Tibial artery (tissue), 4 donors: ENCODE data around the gene GZMM.

Experiments
- DNase-seq, 2 donors: peaks; one replicate each; pipeline ENCODE4 v3.0.0-alpha.2; 2019
- H3K27ac ChIP-seq, 2 donors: fragments of 200-600 bp; sonication (generic) in 1 of 2; 1 replicate in 1 of 2; 2 replicates in 1 of 2; pipeline ENCODE4 v1.5.1; 2018 to 2019; ENCODE audit warnings: mild to moderate bottlenecking in 1 of 2
- H3K27me3 ChIP-seq, 2 donors: fragments of 200-600 bp; sonication (generic) in 1 of 2; one replicate each; pipeline versions ENCODE4 v1.5.1 to v1.6.0; 2016 to 2019
- H3K36me3 ChIP-seq, 3 donors: fragments of 200-600 bp; sonication (generic) in 2 of 3; one replicate each; pipeline ENCODE4 v1.5.1; 2016 to 2019; ENCODE audit warnings: mild to moderate bottlenecking in 2 of 3
- H3K4me1 ChIP-seq, 4 donors: fragments of 200-600 bp; sonication (generic) in 2 of 4; 1 replicate in 3 of 4; 2 replicates in 1 of 4; pipeline ENCODE4 v1.5.1; 2016 to 2019
- H3K4me3 ChIP-seq, 2 donors: fragments of 200-600 bp; sonication (generic) in 1 of 2; 1 replicate in 1 of 2; 2 replicates in 1 of 2; pipeline ENCODE4 v1.5.1; 2018 to 2019; ENCODE audit warnings: mild to moderate bottlenecking in 2 of 2
- H3K9me3 ChIP-seq, 3 donors: fragments of 200-600 bp; sonication (generic) in 1 of 3; one replicate each; pipeline ENCODE4 v1.5.1; 2016 to 2019
- CTCF ChIP-seq, 2 experiments: fragments of 200-600 bp in 1 of 2; fragments of 450-650 bp in 1 of 2; IDR thresholded peaks; one replicate each; pipeline ENCODE4 v1.5.1; 2017 to 2019; ENCODE audit warnings: antibody characterized with exemption in 2 of 2, mild to moderate bottlenecking in 1 of 2, moderate library complexity in 1 of 2
- intact Hi-C: fragments of 100-400 bp; cut with DNase I; formaldehyde crosslinking; loops from one replicate; pipeline ENCODE4 v1.15.0; 2023; ENCODE audit warnings: low total_unique reads

GZMM gene

GRCh38 chr19:558770-559439 is 15.1 kb downstream of the GZMM start:
- peaks cover 0 to 20% of the 10 kb centered on the region in 2 donors for H3K27me3 ChIP-seq
- no peaks in the 10 kb centered on the region for H3K9me3 ChIP-seq
- intact Hi-C loops, result no loop called here
- H3K27ac ChIP-seq, result no peak overlapping the region
- TF ChIP-seq CTCF (IDR thresholded peaks at IDR 0.05), result no peak
- H3K36me3 ChIP-seq, result no peaks in the 10 kb centered on the region
- DNase-seq, result no peak
- no peak overlapping the region for H3K4me3 ChIP-seq
- peaks cover 0 to 7% (median 0%) of the 10 kb centered on the region in 4 donors for H3K4me1 ChIP-seq

GRCh38 chr19:560121-560520 is 16.3 kb downstream of the GZMM start:
- intact Hi-C loops, result no loop called here
- DNase-seq, result no peak

GRCh38 chr19:566403-566802 is 22.6 kb downstream of the GZMM start:
- Histone ChIP-seq H3K27me3 (no peaks in the 10 kb centered on the region), H3K27ac (no peak overlapping the region), H3K4me1 (peaks cover 0 to 7% (median 6%) of the 10 kb centered on the region in 4 donors), H3K4me3 (no peak overlapping the region), H3K9me3 (no peaks in the 10 kb centered on the region), H3K36me3 (no peaks in the 10 kb centered on the region)
- TF ChIP-seq CTCF (IDR thresholded peaks at IDR 0.05), result no peak
- DNase-seq, result no peak
- intact Hi-C loops, result no loop called here

More at GRCh38 chr19:560121-560520, 16.3 kb downstream of the GZMM start:
- no peak for TF ChIP-seq CTCF (IDR thresholded peaks at IDR 0.05)
- peaks cover 0 to 7% (median 0%) of the 10 kb centered on the region in 4 donors for H3K4me1 ChIP-seq
- peaks cover 0 to 20% of the 10 kb centered on the region in 2 donors for H3K27me3 ChIP-seq
- no peaks in the 10 kb centered on the region for H3K9me3 ChIP-seq
- no peak overlapping the region for H3K27ac ChIP-seq
- H3K36me3 ChIP-seq, result no peaks in the 10 kb centered on the region
- H3K4me3 ChIP-seq, result no peak overlapping the region

GRCh38 chr19:566844-567243 is 23.0 kb downstream of the GZMM start:
- H3K9me3 ChIP-seq, result no peaks in the 10 kb centered on the region
- H3K4me1 ChIP-seq, result peaks cover 0 to 10% (median 9%) of the 10 kb centered on the region in 4 donors
- no peaks in the 10 kb centered on the region for H3K27me3 ChIP-seq
- no peak overlapping the region for H3K4me3 ChIP-seq
- no peak overlapping the region for H3K27ac ChIP-seq
- no peak for TF ChIP-seq CTCF (IDR thresholded peaks at IDR 0.05)
- DNase-seq, result no peak
- intact Hi-C loops, result no loop called here
- H3K36me3 ChIP-seq, result no peaks in the 10 kb centered on the region

GRCh38 chr19:567296-567900 is 23.5 kb downstream of the GZMM start:
- Histone ChIP-seq H3K9me3 (no peaks in the 10 kb centered on the region), H3K27ac (no peak overlapping the region), H3K4me1 (peaks cover 0 to 10% (median 9%) of the 10 kb centered on the region in 4 donors), H3K27me3 (no peaks in the 10 kb centered on the region), H3K36me3 (no peaks in the 10 kb centered on the region), H3K4me3 (no peak overlapping the region)
- TF ChIP-seq CTCF (IDR thresholded peaks at IDR 0.05), result no peak
- no peak for DNase-seq
- intact Hi-C loops, result no loop called here
